Osteoblast (primary cell): ENCODE results near the gene TAC1. TPM values are rescaled to one million over a fixed set of nuclear protein-coding genes. Genes with fewer than 3 reads are reported as not detected.
A peak's percentile ranks its signal among the peaks of the same experiment; 100 is the strongest.

Experiments
- DNase-seq: peaks from one replicate; pipeline ENCODE4 v3.0.0; 2011; ENCODE audit warnings: low spot score, mixed read lengths; ENCODE audit not compliant: insufficient read length; ENCODE audit errors: missing footprints
- H2AFZ ChIP-seq: 2 replicates; pipeline ENCODE4 v1.6.0; 2011; ENCODE audit warnings: mild to moderate bottlenecking, low read length
- H3K27ac ChIP-seq: 2 replicates; pipeline ENCODE4 v1.5.1; 2011; ENCODE audit warnings: mild to moderate bottlenecking, low read depth, low read length, moderate library complexity
- H3K27me3 ChIP-seq: 2 replicates; pipeline ENCODE4 v1.6.0; 2012; ENCODE audit warnings: mild to moderate bottlenecking, control low read depth, inconsistent platforms, low read length, moderate library complexity; ENCODE audit not compliant: insufficient read depth
- H3K36me3 ChIP-seq: 2 replicates; pipeline ENCODE4 v1.5.1; 2011; ENCODE audit warnings: mild to moderate bottlenecking, low read length, control low read depth, moderate library complexity; ENCODE audit not compliant: insufficient read depth
- H3K4me1 ChIP-seq: 2 replicates; pipeline ENCODE4 v1.5.1; 2011; ENCODE audit warnings: mild to moderate bottlenecking, low read length, control low read depth, moderate library complexity; ENCODE audit not compliant: insufficient read depth
- H3K4me2 ChIP-seq: 2 replicates; pipeline ENCODE4 v1.6.0; 2011; ENCODE audit warnings: mild to moderate bottlenecking, low read length; ENCODE audit not compliant: insufficient read depth
- H3K4me3 ChIP-seq: fragments of 200-600 bp; sonication (generic); 3 replicates; pipeline ENCODE4 v1.5.1; 2012; ENCODE audit warnings: mild to moderate bottlenecking, low read length, inconsistent platforms; ENCODE audit not compliant: insufficient read depth
- H3K79me2 ChIP-seq: 2 replicates; pipeline ENCODE4 v1.6.0; 2012; ENCODE audit warnings: mild to moderate bottlenecking, low read length, control low read depth, inconsistent platforms; ENCODE audit not compliant: insufficient read depth
- H3K9me3 ChIP-seq: 2 replicates; pipeline ENCODE4 v1.5.1; 2011; ENCODE audit warnings: low read depth, low read length, control low read depth
- H4K20me1 ChIP-seq: 2 replicates; pipeline ENCODE4 v1.6.0; 2012; ENCODE audit warnings: mild to moderate bottlenecking, low read length, control low read depth; ENCODE audit not compliant: insufficient read depth
- total RNA-seq: library from RNA; depleted of rRNA; stranded (reverse); fragments of >200 nt; gene quantifications from 2 replicates; pipeline ENCODE4 v1.2.3, GENCODE V29; 2012
- TF ChIP-seq, protein P1 (sequence below): IDR thresholded peaks from 2 replicates; pipeline ENCODE4 v1.5.1; 2011; ENCODE audit warnings: mild to moderate bottlenecking, low read depth, low read length, moderate library complexity; ENCODE audit errors: extremely low read depth

TAC1 gene, protein sequence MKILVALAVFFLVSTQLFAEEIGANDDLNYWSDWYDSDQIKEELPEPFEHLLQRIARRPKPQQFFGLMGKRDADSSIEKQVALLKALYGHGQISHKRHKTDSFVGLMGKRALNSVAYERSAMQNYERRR
- total RNA-seq: not detected in 2 replicates

DNA sequence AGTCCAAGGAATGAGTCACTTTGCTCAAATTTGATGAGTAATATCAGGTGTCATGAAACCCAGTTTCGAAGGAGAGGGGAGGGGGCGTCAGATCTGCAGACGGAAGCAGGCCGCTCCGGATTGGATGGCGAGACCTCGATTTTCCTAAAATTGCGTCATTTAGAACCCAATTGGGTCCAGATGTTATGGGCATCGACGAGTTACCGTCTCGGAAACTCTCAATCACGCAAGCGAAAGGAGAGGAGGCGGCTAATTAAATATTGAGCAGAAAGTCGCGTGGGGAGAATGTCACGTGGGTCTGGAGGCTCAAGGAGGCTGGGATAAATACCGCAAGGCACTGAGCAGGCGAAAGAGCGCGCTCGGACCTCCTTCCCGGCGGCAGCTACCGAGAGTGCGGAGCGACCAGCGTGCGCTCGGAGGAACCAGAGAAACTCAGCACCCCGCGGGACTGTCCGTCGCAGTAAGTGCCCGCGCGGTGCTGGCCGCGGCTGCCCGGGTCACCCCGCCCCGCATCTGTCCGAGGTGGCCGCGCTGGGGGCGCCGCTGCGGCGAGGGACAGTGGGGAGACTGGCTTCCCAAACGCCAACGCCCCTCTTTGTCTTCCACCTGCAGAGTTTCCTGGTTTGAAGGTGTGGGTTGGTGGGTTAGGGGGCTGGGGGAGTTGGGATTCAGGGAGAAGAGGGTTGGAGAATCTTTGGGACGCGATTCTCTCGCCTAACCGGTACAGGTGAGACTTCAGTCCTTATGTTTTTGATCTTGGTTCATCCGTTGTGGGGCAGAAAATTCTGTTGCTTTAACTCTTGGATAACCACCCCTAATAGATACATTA lies at the start of gene TAC1:
TAC1 (plus strand) TSS at position 351 of the 829 bp plus-strand sequence. CDS start 527 bp downstream, outside the sequence.
- peak within 1 kb of the TSS; percentile 53 for H3K4me2 ChIP-seq
- H4K20me1 ChIP-seq: no peaks in the 10 kb centered on the region
- H2AFZ ChIP-seq: peak within 1 kb of the TSS; percentile 1
- H3K27me3 ChIP-seq: peaks cover 29% of the 10 kb centered on the region
- no peaks in the 10 kb centered on the region for H3K36me3 ChIP-seq
- no peaks in the 10 kb centered on the region for H3K9me3 ChIP-seq
- DNase-seq: peak; percentile 82
- no peaks in the 10 kb centered on the region for H3K4me1 ChIP-seq
- H3K27ac ChIP-seq: no peak within 1 kb of the TSS
- no peaks in the 10 kb centered on the region for H3K79me2 ChIP-seq
- TF ChIP-seq, protein P1, sequence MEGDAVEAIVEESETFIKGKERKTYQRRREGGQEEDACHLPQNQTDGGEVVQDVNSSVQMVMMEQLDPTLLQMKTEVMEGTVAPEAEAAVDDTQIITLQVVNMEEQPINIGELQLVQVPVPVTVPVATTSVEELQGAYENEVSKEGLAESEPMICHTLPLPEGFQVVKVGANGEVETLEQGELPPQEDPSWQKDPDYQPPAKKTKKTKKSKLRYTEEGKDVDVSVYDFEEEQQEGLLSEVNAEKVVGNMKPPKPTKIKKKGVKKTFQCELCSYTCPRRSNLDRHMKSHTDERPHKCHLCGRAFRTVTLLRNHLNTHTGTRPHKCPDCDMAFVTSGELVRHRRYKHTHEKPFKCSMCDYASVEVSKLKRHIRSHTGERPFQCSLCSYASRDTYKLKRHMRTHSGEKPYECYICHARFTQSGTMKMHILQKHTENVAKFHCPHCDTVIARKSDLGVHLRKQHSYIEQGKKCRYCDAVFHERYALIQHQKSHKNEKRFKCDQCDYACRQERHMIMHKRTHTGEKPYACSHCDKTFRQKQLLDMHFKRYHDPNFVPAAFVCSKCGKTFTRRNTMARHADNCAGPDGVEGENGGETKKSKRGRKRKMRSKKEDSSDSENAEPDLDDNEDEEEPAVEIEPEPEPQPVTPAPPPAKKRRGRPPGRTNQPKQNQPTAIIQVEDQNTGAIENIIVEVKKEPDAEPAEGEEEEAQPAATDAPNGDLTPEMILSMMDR: no peak
- H3K4me3 ChIP-seq: peak within 1 kb of the TSS; percentile 6

DNA sequence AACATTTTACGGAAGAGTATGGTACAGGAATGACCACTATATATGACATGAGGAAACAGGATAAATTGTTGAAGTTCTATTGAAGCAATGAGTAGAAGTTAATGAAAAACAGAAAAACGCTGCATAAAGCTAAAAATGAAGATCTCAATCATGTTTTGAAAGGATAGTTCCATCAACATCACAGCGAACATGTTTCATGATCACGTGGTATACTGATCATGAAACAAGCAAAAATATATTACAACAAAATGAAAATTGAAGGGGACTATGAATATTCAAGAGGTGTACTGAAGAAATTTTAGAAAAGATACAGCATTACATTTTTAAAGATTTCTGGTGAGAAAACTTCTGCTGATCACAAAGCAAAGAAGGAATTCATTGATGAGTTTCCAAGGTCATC lies 45.9 kb upstream of the TAC1 start:
- no peaks in the 10 kb centered on the region for H4K20me1 ChIP-seq
- no peaks in the 10 kb centered on the region for H3K27me3 ChIP-seq
- H3K27ac ChIP-seq: no peak overlapping the region
- H3K4me3 ChIP-seq: no peak overlapping the region
- no peaks in the 10 kb centered on the region for H3K4me1 ChIP-seq
- H3K79me2 ChIP-seq: no peaks in the 10 kb centered on the region
- DNase-seq: no peak
- peaks cover 2% of the 10 kb centered on the region for H3K9me3 ChIP-seq
- TF ChIP-seq, protein P1: no peak
- H2AFZ ChIP-seq: no peak overlapping the region
- H3K36me3 ChIP-seq: no peaks in the 10 kb centered on the region
- no peak overlapping the region for H3K4me2 ChIP-seq

DNA sequence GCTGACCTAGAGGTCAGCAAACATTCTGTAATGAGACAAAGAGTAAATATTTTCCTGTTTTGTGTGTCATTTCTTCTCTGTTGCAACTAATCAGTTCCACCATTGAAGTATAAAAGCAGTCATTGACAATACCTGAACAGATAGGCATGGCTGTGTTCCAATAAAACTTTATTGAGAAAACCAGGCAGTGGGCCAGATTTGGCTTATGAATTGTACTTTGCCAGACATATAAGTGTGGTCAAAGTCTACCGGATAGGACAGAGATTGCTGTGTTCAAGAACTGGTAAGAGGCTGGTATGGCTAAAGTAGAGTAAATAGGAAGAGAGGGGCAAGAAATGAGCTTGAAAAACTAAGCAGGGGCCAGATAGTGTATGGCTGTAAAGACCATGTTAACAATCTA lies 38.3 kb upstream of the TAC1 start:
- H3K79me2 ChIP-seq: no peaks in the 10 kb centered on the region
- H3K27me3 ChIP-seq: no peaks in the 10 kb centered on the region
- H3K9me3 ChIP-seq: no peaks in the 10 kb centered on the region
- no peak overlapping the region for H2AFZ ChIP-seq
- H3K36me3 ChIP-seq: no peaks in the 10 kb centered on the region
- no peak overlapping the region for H3K4me3 ChIP-seq
- H3K4me1 ChIP-seq: no peaks in the 10 kb centered on the region
- H4K20me1 ChIP-seq: no peaks in the 10 kb centered on the region
- peak; percentile 13 for DNase-seq
- TF ChIP-seq, protein P1: no peak
- H3K27ac ChIP-seq: no peak overlapping the region
- no peak overlapping the region for H3K4me2 ChIP-seq

DNA sequence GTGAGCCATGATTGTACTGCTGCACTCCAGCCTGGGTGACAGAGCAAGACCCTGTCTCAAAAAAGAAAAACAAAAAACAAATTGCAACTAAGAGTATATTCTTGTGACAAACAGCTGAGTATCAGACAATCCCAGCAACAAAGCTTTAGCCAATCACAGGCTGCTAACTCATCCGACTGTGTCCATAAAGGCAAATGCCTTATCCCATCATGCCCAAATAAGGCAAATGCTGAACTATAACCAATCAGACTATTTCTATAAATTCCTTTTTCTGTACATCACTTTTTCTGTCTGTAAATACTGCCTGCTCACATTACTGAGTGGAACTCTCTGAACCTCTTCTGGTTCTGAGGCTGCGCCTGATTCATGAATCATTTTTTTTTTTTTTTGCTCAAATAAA lies 37.5 kb upstream of the TAC1 start:
- TF ChIP-seq, protein P1: no peak
- Histone ChIP-seq H3K79me2 (no peaks in the 10 kb centered on the region), H3K27me3 (no peaks in the 10 kb centered on the region), H2AFZ (no peak overlapping the region), H4K20me1 (no peaks in the 10 kb centered on the region), H3K9me3 (no peaks in the 10 kb centered on the region), H3K27ac (no peak overlapping the region), H3K36me3 (no peaks in the 10 kb centered on the region), H3K4me3 (no peak overlapping the region), H3K4me1 (no peaks in the 10 kb centered on the region), H3K4me2 (no peak overlapping the region)
- DNase-seq: no peak
